ENCODE data around the gene AP2A1. TPM values are rescaled to one million over a fixed set of nuclear protein-coding genes. Genes with fewer than 3 reads are reported as not detected.

AP2A1 gene
- total and polyA plus RNA-seq, 2 experiments from 2014 or later, result 64.9 to 124 TPM

GRCh38 chr19:49774969-49775368 is 8.2 kb downstream of the AP2A1 start:
- Histone ChIP-seq H4K20me1 (ENCODE audit: insufficient read depth) (no peaks in the 10 kb centered on the region; the same call in 1 of the 2 replicates), H3K27me3 (replicated peaks; ENCODE audit: insufficient read depth) (no peaks in the 10 kb centered on the region), H3K4me3 (no peak overlapping the region), H3K4me1 (ENCODE audit: insufficient read depth) (0 out of 2 replicates have a peak, but pooled peaks cover 2% of the 10 kb centered on the region), H3K9me2 (ENCODE audit: insufficient read depth) (no peaks in the 10 kb centered on the region), H3K36me3 (ENCODE audit: low read depth) (no peaks in the 10 kb centered on the region), H2AFZ (no peak overlapping the region), H3K27ac (no peak overlapping the region), H3K4me2 (ENCODE audit: unreplicated experiment) (no peak overlapping the region), H3K9me3 (ENCODE audit: low read depth) (no peaks in the 10 kb centered on the region), H3F3A (ENCODE audit: insufficient read depth) (no peaks in the 10 kb centered on the region), H3K9ac (no peak overlapping the region), H3K79me2 (ENCODE audit: insufficient read depth) (peaks cover 100% of the 10 kb centered on the region)
- no peak for TF ChIP-seq EZH2 (IDR thresholded peaks at IDR 0.05; ENCODE audit: insufficient read depth, poor library complexity, severe bottlenecking)
- no peak for TF ChIP-seq EZH2phosphoT487 (IDR thresholded peaks at IDR 0.05; ENCODE audit: insufficient read depth, low read depth)
- no peak for DNase-seq
- WGBS, 2 experiments (ENCODE audit: low coverage in 1 of 2, low lambda C conversion rate in 2 of 2, missing lambda C conversion rate in 2 of 2), result 95 to 96% methylated on average over 8 of the region's 8 CpGs
- in situ Hi-C loops (cut with MboI), result no loop called here

DNA sequence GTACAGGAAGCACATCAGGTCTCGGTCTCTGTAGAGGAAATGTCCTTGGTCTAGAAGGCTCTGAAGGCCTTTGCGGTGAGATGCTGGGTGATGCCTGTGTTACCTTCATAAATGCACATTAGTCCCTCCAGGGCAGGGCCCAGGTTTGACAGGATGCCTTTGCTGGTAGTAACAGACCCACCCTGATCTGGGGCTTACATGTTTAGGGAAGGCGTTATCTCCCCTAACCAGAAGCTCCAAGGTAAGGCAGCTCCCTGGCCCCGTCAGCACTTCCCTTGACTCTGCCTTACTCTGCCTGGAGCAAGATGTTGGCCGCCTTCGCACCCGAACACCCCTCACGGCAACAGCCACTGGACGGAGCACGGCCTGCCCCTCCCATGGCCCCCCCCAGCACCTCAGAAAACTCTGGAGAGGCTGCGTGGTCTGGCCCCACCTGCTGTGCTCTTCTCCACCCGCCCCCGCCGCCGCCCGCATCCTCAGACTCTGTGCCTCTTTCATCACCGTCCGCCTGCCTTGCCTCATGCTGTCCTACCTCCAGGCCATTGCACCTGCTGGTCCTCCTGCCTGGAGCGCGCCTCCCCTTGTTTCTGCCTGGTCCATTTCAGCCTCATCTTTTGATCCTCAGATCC is 9.1 kb downstream of the AP2A1 start:
- WGBS, 2 experiments (ENCODE audit: low coverage in 1 of 2, low lambda C conversion rate in 2 of 2, missing lambda C conversion rate in 2 of 2), result 94 to 100% methylated on average over 11 to 20 of the region's 20 CpGs
- Histone ChIP-seq H3K4me2 (ENCODE audit: unreplicated experiment) (no peak overlapping the region), H3K9me2 (ENCODE audit: insufficient read depth) (no peaks in the 10 kb centered on the region), H3K36me3 (ENCODE audit: low read depth) (no peaks in the 10 kb centered on the region), H3K79me2 (ENCODE audit: insufficient read depth) (peaks cover 100% of the 10 kb centered on the region), H3K4me3 (no peak overlapping the region), H3K27me3 (replicated peaks; ENCODE audit: insufficient read depth) (no peaks in the 10 kb centered on the region), H2AFZ (no peak overlapping the region), H3K4me1 (ENCODE audit: insufficient read depth) (0 out of 2 replicates have a peak, but pooled peaks cover 2% of the 10 kb centered on the region), H3F3A (ENCODE audit: insufficient read depth) (no peaks in the 10 kb centered on the region), H3K9me3 (ENCODE audit: low read depth) (no peaks in the 10 kb centered on the region), H3K9ac (no peak overlapping the region), H3K27ac (no peak overlapping the region), H4K20me1 (ENCODE audit: insufficient read depth) (no peaks in the 10 kb centered on the region; the same call in 1 of the 2 replicates)
- no peak for TF ChIP-seq EZH2phosphoT487 (IDR thresholded peaks at IDR 0.05; ENCODE audit: insufficient read depth, low read depth)
- no peak for TF ChIP-seq EZH2 (IDR thresholded peaks at IDR 0.05; ENCODE audit: insufficient read depth, poor library complexity, severe bottlenecking)
- DNase-seq, result no peak
- in situ Hi-C loops (cut with MboI), result no loop called here

DNA sequence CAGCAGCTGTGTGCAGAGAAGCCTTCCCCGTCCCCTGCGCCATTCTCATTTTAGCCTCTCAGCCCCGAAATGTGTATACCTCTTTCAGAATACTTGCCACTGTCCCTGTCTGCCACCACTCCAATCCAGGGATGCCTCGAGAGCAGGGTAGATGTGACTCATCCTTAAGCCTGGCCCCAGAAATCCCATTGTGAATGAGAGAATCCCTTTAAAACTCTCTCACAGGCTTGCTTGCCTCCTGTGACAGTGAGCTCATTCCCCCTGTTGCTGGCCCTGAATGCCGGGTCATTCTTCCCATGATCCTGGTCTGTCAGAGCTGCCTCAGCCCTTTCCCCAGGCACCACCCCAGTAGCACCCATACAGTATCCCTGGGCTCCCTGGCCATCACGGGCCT is 9.6 kb downstream of the AP2A1 start:
- H3K9ac ChIP-seq, result no peak overlapping the region
- H3K36me3 ChIP-seq (ENCODE audit: low read depth), result no peaks in the 10 kb centered on the region
- no peak overlapping the region for H2AFZ ChIP-seq
- H3K27me3 ChIP-seq (replicated peaks; ENCODE audit: insufficient read depth), result no peaks in the 10 kb centered on the region
- H3K79me2 ChIP-seq (ENCODE audit: insufficient read depth), result peaks cover 100% of the 10 kb centered on the region
- no peaks in the 10 kb centered on the region for H3F3A ChIP-seq (ENCODE audit: insufficient read depth)
- TF ChIP-seq EZH2 (IDR thresholded peaks at IDR 0.05; ENCODE audit: insufficient read depth, poor library complexity, severe bottlenecking) (no peak), EZH2phosphoT487 (IDR thresholded peaks at IDR 0.05; ENCODE audit: insufficient read depth, low read depth) (no peak)
- no peaks in the 10 kb centered on the region for H3K9me2 ChIP-seq (ENCODE audit: insufficient read depth)
- H4K20me1 ChIP-seq (ENCODE audit: insufficient read depth), result no peaks in the 10 kb centered on the region; the same call in 1 of the 2 replicates
- whole genome bisulfite sequencing, 2 experiments (ENCODE audit: low coverage in 1 of 2, low lambda C conversion rate in 2 of 2, missing lambda C conversion rate in 2 of 2), result 82 to 89% methylated on average over 6 of the region's 6 CpGs
- no peak overlapping the region for H3K4me3 ChIP-seq
- DNase-seq, result no peak
- no peaks in the 10 kb centered on the region for H3K9me3 ChIP-seq (ENCODE audit: low read depth)
- in situ Hi-C loops (cut with MboI), result no loop called here
- H3K4me2 ChIP-seq (ENCODE audit: unreplicated experiment), result no peak overlapping the region
- no peak overlapping the region for H3K27ac ChIP-seq
- 0 out of 2 replicates have a peak, but pooled peaks cover 2% of the 10 kb centered on the region for H3K4me1 ChIP-seq (ENCODE audit: insufficient read depth)

- Histone ChIP-seq H3K4me3 (no peak overlapping the region), H3K9me3 (ENCODE audit: low read depth) (no peaks in the 10 kb centered on the region), H3K4me1 (ENCODE audit: insufficient read depth) (0 out of 2 replicates have a peak, but pooled peaks cover 2% of the 10 kb centered on the region), H3K27me3 (replicated peaks; ENCODE audit: insufficient read depth) (no peaks in the 10 kb centered on the region), H3K9me2 (ENCODE audit: insufficient read depth) (no peaks in the 10 kb centered on the region), H3K27ac (no peak overlapping the region), H4K20me1 (ENCODE audit: insufficient read depth) (no peaks in the 10 kb centered on the region), H3K4me2 (ENCODE audit: unreplicated experiment) (no peak overlapping the region), H2AFZ (no peak overlapping the region), H3K36me3 (ENCODE audit: low read depth) (peaks cover 17% of the 10 kb centered on the region; the same call in 1 of the 2 replicates), H3K79me2 (ENCODE audit: insufficient read depth) (peaks cover 80% of the 10 kb centered on the region), H3K9ac (no peak overlapping the region), H3F3A (ENCODE audit: insufficient read depth) (peaks cover 14% of the 10 kb centered on the region)
- DNase-seq, result peak; percentile 40
- no peak for TF ChIP-seq EZH2 (IDR thresholded peaks at IDR 0.05; ENCODE audit: insufficient read depth, poor library complexity, severe bottlenecking)
- no peak for TF ChIP-seq EZH2phosphoT487 (IDR thresholded peaks at IDR 0.05; ENCODE audit: insufficient read depth, low read depth)
- in situ Hi-C loops (cut with MboI), result no loop called here
- WGBS, 2 experiments (ENCODE audit: low coverage in 1 of 2, low lambda C conversion rate in 2 of 2, missing lambda C conversion rate in 2 of 2), result 86 to 87% methylated on average over 11 of the region's 11 CpGs
These were observed 13.1 kb downstream of the AP2A1 start for GRCh38 chr19:49779731-49780555.
